ENCODE measurements around the gene ALG1.
"Not testable (repeated sequence)": the region's sequence is repeated elsewhere in the genome, so short reads cannot be mapped to it uniquely, and the experiment has no call there.

The ALG1 gene

DNA sequence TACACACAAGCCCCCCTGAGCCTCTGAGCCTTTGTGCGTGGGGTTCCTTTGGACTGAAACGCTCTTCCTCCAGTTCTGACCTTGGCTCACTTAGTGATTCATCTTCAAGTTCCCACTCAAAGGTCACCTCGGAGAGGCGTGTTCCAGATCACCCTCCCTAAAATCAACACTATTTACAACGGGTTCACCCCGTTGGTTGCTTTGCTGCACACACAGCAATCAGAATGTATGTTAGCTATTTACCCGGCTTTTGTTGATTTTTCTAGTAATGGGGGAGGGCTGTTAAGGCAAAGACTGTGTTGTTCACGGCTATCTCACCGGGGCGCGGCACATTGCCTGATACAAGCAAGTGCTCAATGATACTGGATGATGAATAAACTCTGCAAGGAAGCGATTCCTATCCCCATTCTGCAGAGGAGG lies 38.9 kb upstream of the ALG1 start:
- peaks cover under 1% of the 10 kb centered on the region for H3K36me3 ChIP-seq (ENCODE audit: control insufficient read depth, insufficient read depth, low read length)
- no peak overlapping the region for H3K27ac ChIP-seq (ENCODE audit: low read depth, low read length, severe bottlenecking)
- no peaks in the 10 kb centered on the region for H3K9me3 ChIP-seq (ENCODE audit: control insufficient read depth, low read length)
- WGBS, 2 experiments (ENCODE audit: insufficient coverage in 2 of 2) = 60 to 69% methylated on average over 8 to 9 of the region's 12 CpGs
- H3K4me1 ChIP-seq (ENCODE audit: control insufficient read depth, insufficient read depth, low read length, poor library complexity, severe bottlenecking) = peaks cover 8% of the 10 kb centered on the region
- peak overlapping the region; percentile 78 for H3K4me3 ChIP-seq (ENCODE audit: extremely low read depth, insufficient read depth, low read length, poor library complexity, severe bottlenecking)

DNA sequence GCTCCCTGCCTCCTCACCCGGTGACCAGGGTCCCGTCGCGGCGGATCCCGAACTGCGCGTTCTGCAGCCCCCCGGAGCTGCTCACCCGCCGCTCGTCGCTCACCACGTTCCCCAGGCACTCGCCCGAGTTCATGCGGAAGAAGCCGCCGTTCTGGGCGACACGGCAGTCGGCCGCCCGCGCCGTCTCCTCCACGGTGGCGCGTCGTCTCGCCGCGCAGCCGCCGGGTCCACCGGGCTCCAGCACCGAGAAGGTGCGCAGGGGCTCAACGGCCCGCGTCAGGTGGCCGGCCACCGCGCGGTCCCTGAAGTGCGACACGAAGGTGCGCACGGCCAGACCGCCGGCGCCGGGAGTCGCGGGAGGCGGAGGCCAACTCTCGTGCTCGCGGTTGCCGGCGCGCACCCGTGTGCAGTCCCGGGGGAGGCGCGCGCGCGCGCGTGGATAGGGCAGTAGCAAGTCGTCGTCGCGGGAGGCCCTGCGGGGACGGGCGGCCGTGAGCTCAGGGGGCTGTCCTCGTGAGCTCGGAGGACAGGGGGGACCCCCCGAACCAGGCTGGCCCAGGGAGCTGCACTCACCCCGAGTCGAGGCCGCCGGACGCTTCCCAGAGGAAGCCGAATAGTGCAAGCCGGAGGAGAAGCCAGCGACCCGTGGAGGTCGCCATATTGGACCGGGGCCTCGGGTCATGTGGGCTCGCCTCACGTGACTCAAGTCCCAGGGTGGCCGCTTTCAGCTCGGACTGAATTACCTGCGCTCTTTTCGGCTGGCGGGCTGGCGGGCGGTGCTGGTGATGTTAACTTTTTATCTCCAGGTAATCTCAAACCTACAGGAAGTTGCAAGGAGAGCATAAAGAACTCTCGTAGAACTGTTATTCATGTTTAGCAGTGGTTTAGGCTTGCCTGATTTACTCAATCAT lies 38.1 kb upstream of the ALG1 start, which contains the start of gene NAGPA:
NAGPA (minus strand) TSS at position 680 of the 911 bp plus-strand sequence; CDS start at position 659, 21 bp downstream.
- peak within 1 kb of the TSS; percentile 78 for H3K4me3 ChIP-seq (ENCODE audit: extremely low read depth, insufficient read depth, low read length, poor library complexity, severe bottlenecking)
- H3K9me3 ChIP-seq (ENCODE audit: control insufficient read depth, low read length) = no peaks in the 10 kb centered on the region
- H3K4me1 ChIP-seq (ENCODE audit: control insufficient read depth, insufficient read depth, low read length, poor library complexity, severe bottlenecking) = peaks cover 8% of the 10 kb centered on the region
- 1% methylated on average over 72 to 89 of the region's 104 CpGs for WGBS, 2 experiments (ENCODE audit: insufficient coverage in 2 of 2)
- no peaks in the 10 kb centered on the region for H3K36me3 ChIP-seq (ENCODE audit: control insufficient read depth, insufficient read depth, low read length)
- peak within 1 kb of the TSS; percentile 66 for H3K27ac ChIP-seq (ENCODE audit: low read depth, low read length, severe bottlenecking)

DNA sequence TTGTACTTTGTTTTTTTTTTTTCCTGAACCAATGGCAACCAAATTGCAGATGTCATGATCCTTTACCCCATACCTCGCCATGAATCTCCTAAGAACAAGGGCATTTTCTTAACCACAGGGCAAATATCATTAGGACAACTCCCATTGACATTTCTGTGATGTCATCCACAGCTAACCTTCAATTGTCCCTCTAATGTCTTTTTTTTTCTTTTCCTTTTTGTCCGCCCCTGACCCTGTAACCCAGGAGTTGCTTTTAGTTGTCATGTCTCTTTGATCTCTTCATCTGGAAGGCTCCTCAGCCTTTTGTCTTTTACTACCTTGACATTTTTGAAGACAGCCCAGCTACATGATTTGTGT lies 37.5 kb upstream of the ALG1 start:
- peak overlapping the region; percentile 66 for H3K27ac ChIP-seq (ENCODE audit: low read depth, low read length, severe bottlenecking)
- H3K4me3 ChIP-seq (ENCODE audit: extremely low read depth, insufficient read depth, low read length, poor library complexity, severe bottlenecking) = peak overlapping the region; percentile 78
- H3K36me3 ChIP-seq (ENCODE audit: control insufficient read depth, insufficient read depth, low read length) = no peaks in the 10 kb centered on the region
- H3K4me1 ChIP-seq (ENCODE audit: control insufficient read depth, insufficient read depth, low read length, poor library complexity, severe bottlenecking) = peaks cover 8% of the 10 kb centered on the region
- WGBS, 2 experiments (ENCODE audit: insufficient coverage in 2 of 2) = 43 to 47% methylated on average over 2 of the region's 2 CpGs
- H3K9me3 ChIP-seq (ENCODE audit: control insufficient read depth, low read length) = no peaks in the 10 kb centered on the region

DNA sequence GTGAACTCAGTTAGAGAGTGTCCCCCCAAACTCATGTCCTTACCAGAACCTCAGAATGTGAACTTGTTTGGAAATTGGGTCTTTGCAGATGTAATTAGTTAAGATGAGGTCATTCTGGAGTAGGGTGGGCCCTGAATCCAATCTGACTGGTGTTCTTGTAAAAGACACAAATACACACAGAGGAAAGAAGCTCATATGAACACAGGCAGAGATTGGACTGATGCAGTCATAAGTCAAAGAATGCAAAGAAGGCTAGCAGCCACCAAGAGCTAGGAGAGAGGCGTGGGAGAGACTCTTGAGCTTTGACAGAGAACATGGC lies 35.8 kb upstream of the ALG1 start:
- Histone ChIP-seq H3K36me3 (ENCODE audit: control insufficient read depth, insufficient read depth, low read length) (no peaks in the 10 kb centered on the region), H3K9me3 (ENCODE audit: control insufficient read depth, low read length) (no peaks in the 10 kb centered on the region), H3K4me1 (ENCODE audit: control insufficient read depth, insufficient read depth, low read length, poor library complexity, severe bottlenecking) (peaks cover 16% of the 10 kb centered on the region), H3K27ac (ENCODE audit: low read depth, low read length, severe bottlenecking) (peak overlapping the region; percentile 65), H3K4me3 (ENCODE audit: extremely low read depth, insufficient read depth, low read length, poor library complexity, severe bottlenecking) (no peak overlapping the region)
- WGBS, 2 experiments (ENCODE audit: insufficient coverage in 2 of 2) = 62 to 95% methylated on average over 1 of the region's 1 CpG

DNA sequence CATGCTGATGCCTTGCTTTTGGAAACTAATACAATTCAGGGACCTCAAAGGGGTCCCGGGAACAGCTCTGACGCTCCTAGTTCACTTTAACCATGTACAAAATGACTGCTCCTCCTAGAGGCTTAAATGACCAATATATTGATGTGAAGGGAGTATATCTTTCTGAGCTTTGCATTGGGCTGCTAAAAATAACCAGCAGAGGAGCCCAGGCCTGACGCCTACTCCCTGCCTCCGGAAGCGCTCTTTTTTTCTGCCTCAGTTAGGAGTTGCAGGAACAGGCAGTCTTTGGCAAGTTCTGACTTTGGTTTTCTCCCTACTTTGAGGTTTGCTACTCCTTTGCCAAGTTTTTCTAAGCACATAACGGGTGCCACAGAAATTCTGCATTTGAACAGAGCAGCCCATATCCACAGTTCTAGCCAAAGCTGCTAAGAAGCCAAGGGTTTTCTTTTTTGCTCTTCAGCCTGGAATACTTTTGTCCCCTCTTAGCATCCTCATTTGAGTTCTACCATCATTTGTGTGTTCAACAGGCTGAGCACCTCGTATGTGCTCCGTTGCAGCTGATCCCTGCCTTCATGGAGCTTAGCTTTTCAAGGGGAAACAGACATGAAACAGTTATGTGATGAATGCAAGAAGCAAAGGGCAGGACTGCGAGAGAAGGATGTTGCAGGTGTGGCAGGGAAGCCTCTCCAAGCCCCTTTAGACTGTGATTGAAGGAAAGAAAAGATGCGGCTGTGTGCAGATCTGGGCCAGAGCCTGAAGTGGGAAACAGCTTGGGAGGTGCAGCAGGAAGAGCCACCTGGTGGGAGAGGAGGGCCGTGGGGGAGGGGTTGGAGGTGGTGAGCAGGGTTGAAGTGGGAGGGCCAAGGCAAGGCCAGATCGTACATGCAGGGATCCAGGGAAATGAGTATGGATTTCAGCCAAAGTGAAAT lies 35.2 kb upstream of the ALG1 start:
- H3K4me3 ChIP-seq (ENCODE audit: extremely low read depth, insufficient read depth, low read length, poor library complexity, severe bottlenecking) = no peak overlapping the region
- 63 to 75% methylated on average over 8 to 9 of the region's 12 CpGs for WGBS, 2 experiments (ENCODE audit: insufficient coverage in 2 of 2)
- H3K9me3 ChIP-seq (ENCODE audit: control insufficient read depth, low read length) = no peaks in the 10 kb centered on the region
- H3K36me3 ChIP-seq (ENCODE audit: control insufficient read depth, insufficient read depth, low read length) = no peaks in the 10 kb centered on the region
- peak overlapping the region; percentile 65 for H3K27ac ChIP-seq (ENCODE audit: low read depth, low read length, severe bottlenecking)
- peaks cover 18% of the 10 kb centered on the region for H3K4me1 ChIP-seq (ENCODE audit: control insufficient read depth, insufficient read depth, low read length, poor library complexity, severe bottlenecking)

DNA sequence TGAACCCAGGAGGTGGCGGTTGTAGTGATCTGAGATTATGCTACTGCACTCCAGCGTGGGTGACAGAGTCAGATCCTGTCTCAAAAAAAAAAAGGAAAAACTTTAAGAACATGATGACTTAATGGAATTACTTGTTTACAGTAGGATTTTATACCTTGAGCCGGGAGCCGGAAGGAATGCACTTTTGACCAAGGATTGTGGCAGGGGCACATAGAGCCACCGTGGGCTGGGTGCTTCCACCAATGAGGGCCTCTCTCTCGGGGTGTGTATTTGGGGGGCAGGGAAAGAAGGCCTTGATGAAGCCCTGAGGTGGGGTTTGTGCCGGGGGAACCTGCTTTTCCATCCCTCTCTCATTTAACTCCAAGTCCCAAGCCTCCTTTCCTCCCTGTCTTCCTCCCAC lies 31.2 kb upstream of the ALG1 start:
- H3K36me3 ChIP-seq (ENCODE audit: control insufficient read depth, insufficient read depth, low read length) = no peaks in the 10 kb centered on the region
- H3K9me3 ChIP-seq (ENCODE audit: control insufficient read depth, low read length) = no peaks in the 10 kb centered on the region
- no peak overlapping the region for H3K4me3 ChIP-seq (ENCODE audit: extremely low read depth, insufficient read depth, low read length, poor library complexity, severe bottlenecking)
- H3K27ac ChIP-seq (ENCODE audit: low read depth, low read length, severe bottlenecking) = peak overlapping the region; percentile 10
- peaks cover 26% of the 10 kb centered on the region for H3K4me1 ChIP-seq (ENCODE audit: control insufficient read depth, insufficient read depth, low read length, poor library complexity, severe bottlenecking)
- WGBS, 2 experiments (ENCODE audit: insufficient coverage in 2 of 2) = 96 to 97% methylated on average over 4 to 5 of the region's 7 CpGs

DNA sequence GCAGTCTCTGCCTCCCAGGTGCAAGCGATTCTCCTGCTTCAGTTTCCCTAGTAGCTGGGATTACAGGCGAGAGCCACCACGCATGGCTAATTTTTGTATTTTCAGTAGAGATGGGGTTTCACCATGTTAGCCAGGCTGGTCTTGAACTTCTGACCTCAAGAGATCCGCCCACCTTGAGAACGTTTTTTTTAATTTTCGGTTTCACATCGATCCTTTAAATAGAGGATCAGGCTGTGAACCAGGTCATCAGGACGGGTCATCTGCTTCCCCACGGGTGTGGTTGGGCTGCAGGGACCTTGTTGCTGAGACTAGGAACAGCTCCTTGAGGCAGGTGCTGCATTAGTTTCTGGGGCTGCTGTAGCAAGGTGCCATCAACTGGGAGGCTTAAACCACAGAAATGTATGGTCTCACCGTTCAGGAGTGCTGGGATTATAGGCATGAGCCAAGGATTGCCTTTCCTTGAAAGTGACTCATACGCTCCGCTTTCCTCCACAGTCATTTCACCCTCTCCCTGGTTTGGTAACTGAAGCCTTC lies 30.0 kb upstream of the ALG1 start:
- Histone ChIP-seq H3K9me3 (ENCODE audit: control insufficient read depth, low read length) (no peaks in the 10 kb centered on the region), H3K36me3 (ENCODE audit: control insufficient read depth, insufficient read depth, low read length) (no peaks in the 10 kb centered on the region), H3K4me1 (ENCODE audit: control insufficient read depth, insufficient read depth, low read length, poor library complexity, severe bottlenecking) (peaks cover 26% of the 10 kb centered on the region), H3K4me3 (ENCODE audit: extremely low read depth, insufficient read depth, low read length, poor library complexity, severe bottlenecking) (no peak overlapping the region), H3K27ac (ENCODE audit: low read depth, low read length, severe bottlenecking) (peak overlapping the region; percentile 49)
- 87 to 88% methylated on average over 10 to 12 of the region's 12 CpGs for WGBS, 2 experiments (ENCODE audit: insufficient coverage in 2 of 2)

DNA sequence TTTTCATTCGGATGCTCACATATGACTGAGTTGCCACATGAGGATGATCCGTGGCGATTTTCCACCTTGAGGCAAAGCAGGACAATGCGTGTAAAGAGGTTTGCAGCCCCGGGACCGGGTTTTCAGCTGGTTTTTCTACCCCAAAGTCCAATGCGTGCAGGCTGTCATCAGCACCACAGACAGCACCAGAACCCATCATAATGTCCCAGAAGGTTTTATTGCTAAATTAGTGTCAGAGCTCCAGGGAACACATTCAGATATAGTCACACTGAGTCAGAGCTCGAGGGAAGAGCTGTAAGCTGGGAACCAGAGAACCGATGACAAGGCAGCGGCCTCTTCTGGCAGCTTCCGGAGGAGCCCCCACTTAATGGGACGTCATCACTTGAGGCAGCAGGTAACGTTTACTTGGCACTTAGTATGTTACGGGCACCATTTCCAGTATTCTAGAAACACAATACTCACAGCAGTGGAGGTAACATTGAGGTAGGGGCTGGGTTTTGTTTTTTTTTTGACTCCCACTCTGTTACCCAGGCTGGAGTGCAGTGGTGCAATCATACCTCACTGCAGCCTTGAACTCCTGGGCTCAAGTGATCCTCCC lies 29.0 kb upstream of the ALG1 start:
- peaks cover 26% of the 10 kb centered on the region for H3K4me1 ChIP-seq (ENCODE audit: control insufficient read depth, insufficient read depth, low read length, poor library complexity, severe bottlenecking)
- H3K36me3 ChIP-seq (ENCODE audit: control insufficient read depth, insufficient read depth, low read length) = no peaks in the 10 kb centered on the region
- H3K27ac ChIP-seq (ENCODE audit: low read depth, low read length, severe bottlenecking) = no peak overlapping the region
- 74 to 75% methylated on average over 10 to 12 of the region's 14 CpGs for WGBS, 2 experiments (ENCODE audit: insufficient coverage in 2 of 2)
- H3K9me3 ChIP-seq (ENCODE audit: control insufficient read depth, low read length) = no peaks in the 10 kb centered on the region
- H3K4me3 ChIP-seq (ENCODE audit: extremely low read depth, insufficient read depth, low read length, poor library complexity, severe bottlenecking) = no peak overlapping the region

DNA sequence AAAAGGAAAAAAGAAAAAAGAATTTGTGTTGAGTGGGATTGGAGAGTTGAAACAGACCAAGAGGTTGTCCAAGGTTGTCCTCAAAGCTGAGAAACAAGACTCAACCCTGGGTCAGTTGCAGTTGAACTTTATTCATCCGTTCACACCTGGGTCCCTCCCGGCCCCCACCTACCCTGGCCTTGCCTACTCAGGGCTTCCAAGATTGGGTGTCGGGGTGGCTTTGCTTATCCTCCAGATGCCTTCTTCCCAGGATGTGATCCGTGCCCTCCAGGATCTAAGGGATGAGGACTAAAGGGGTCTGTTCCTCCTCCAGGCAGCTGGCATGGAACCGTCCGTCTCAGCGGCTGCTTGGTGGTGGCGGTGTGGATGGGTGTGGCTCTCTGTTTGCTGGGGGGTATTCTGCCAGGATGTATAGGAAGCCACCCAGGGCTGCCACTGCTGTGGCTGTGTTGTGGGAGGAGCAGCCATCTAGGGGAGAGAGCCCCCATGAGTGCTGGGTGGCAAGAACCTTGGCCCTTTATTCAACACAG lies 27.6 kb upstream of the ALG1 start:
- H3K9me3 ChIP-seq (ENCODE audit: control insufficient read depth, low read length) = no peaks in the 10 kb centered on the region
- H3K4me3 ChIP-seq (ENCODE audit: extremely low read depth, insufficient read depth, low read length, poor library complexity, severe bottlenecking) = no peak overlapping the region
- H3K27ac ChIP-seq (ENCODE audit: low read depth, low read length, severe bottlenecking) = no peak overlapping the region
- H3K36me3 ChIP-seq (ENCODE audit: control insufficient read depth, insufficient read depth, low read length) = no peaks in the 10 kb centered on the region
- 93 to 94% methylated on average over 8 of the region's 8 CpGs for WGBS, 2 experiments (ENCODE audit: insufficient coverage in 2 of 2)
- peaks cover 26% of the 10 kb centered on the region for H3K4me1 ChIP-seq (ENCODE audit: control insufficient read depth, insufficient read depth, low read length, poor library complexity, severe bottlenecking)

DNA sequence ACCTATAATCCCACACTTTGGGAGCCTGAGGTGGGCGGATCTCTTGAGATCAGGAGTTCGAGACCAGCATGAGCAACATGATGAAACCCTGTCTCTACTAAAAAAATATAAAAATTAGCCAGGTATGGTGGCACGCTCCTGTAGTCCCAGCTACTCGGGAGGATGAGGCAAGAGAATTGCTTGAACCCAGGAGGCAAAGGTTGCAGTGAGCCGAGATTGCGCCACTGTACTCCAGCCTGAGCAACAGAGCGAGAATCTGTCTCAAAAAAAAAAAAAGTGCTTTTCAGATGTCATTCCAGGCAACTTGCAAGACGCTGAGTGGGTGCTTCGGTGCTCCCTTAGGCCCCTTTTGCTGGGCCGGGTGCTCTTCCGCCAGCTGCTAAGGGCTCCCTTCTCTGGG lies 27.1 kb upstream of the ALG1 start:
- 93 to 95% methylated on average over 9 of the region's 11 CpGs for WGBS, 2 experiments (ENCODE audit: insufficient coverage in 2 of 2)
- not testable (repeated sequence) for H3K36me3 ChIP-seq (ENCODE audit: control insufficient read depth, insufficient read depth, low read length); H3K27ac ChIP-seq (ENCODE audit: low read depth, low read length, severe bottlenecking); H3K9me3 ChIP-seq (ENCODE audit: control insufficient read depth, low read length); H3K4me3 ChIP-seq (ENCODE audit: extremely low read depth, insufficient read depth, low read length, poor library complexity, severe bottlenecking)
- peaks cover 26% of the 10 kb centered on the region for H3K4me1 ChIP-seq (ENCODE audit: control insufficient read depth, insufficient read depth, low read length, poor library complexity, severe bottlenecking)
